Lung microvascular endothelial cell (primary cell): ENCODE data around the gene FXYD3. TPM values are rescaled to one million over a fixed set of nuclear protein-coding genes. Genes with fewer than 3 reads are reported as not detected.
A peak's percentile ranks its signal among the peaks of the same experiment; 100 is the strongest.

Experiments
- DNase-seq, 2 donors: peaks; one replicate each; pipeline versions ENCODE4 v3.0.0 to v3.0.0-alpha.2; 2010; ENCODE audit warnings: low read depth in 2 of 2
- total RNA-seq: library from RNA; depleted of rRNA; stranded (reverse); fragments of >200 nt; gene quantifications from 2 replicates; pipeline ENCODE4 v1.2.1, GENCODE V29; 2014

Gene FXYD3
- total RNA-seq, 1 donor from 2014 or later, result not detected

- no peak for DNase-seq
These were observed 9.4 kb upstream of the FXYD3 start for GRCh38 chr19:35106291-35106583.

- DNase-seq, result no peak
These were observed 8.6 kb upstream of the FXYD3 start for GRCh38 chr19:35106898-35107541.

- peak; percentile 22 to 34 for DNase-seq
These were observed 8.1 kb upstream of the FXYD3 start for GRCh38 chr19:35107545-35107944.

GRCh38 chr19:35108730-35109129, 6.9 kb upstream of the FXYD3 start:
- no peak for DNase-seq

GRCh38 chr19:35109395-35110112, 6.1 kb upstream of the FXYD3 start:
- no peak for DNase-seq

- no peak for DNase-seq
These were observed 4.6 kb upstream of the FXYD3 start for GRCh38 chr19:35110974-35111373.

- no peak for DNase-seq
These were observed 2.5 kb upstream of the FXYD3 start for GRCh38 chr19:35112995-35113688.

GRCh38 chr19:35114353-35115176, 1.1 kb upstream of the FXYD3 start:
- peak; percentile 38 to 67 for DNase-seq

- no peak for DNase-seq
These were observed 614 bp downstream of the FXYD3 start for GRCh38 chr19:35116072-35116801.

- no peak for DNase-seq
These were observed 1.5 kb downstream of the FXYD3 start for GRCh38 chr19:35117116-35117515.

GRCh38 chr19:35117799-35118198, 2.2 kb downstream of the FXYD3 start:
- DNase-seq, result no peak

GRCh38 chr19:35118268-35119020, 2.8 kb downstream of the FXYD3 start:
- no peak for DNase-seq

- no peak for DNase-seq
These were observed 3.5 kb downstream of the FXYD3 start for GRCh38 chr19:35119091-35119490.

GRCh38 chr19:35119578-35120155, 4.0 kb downstream of the FXYD3 start:
- DNase-seq, result no peak

GRCh38 chr19:35120492-35120891, 4.9 kb downstream of the FXYD3 start:
- no peak for DNase-seq

GRCh38 chr19:35120898-35121297, 5.3 kb downstream of the FXYD3 start:
- no peak for DNase-seq

- DNase-seq, result no peak
These were observed 7.3 kb downstream of the FXYD3 start for GRCh38 chr19:35122687-35123551.

- DNase-seq, result no peak
These were observed 8.0 kb downstream of the FXYD3 start for GRCh38 chr19:35123573-35123972.
